Neural cell (in vitro differentiated cells): ENCODE results near the gene FAM8A1. TPM values are rescaled to one million over a fixed set of nuclear protein-coding genes. Genes with fewer than 3 reads are reported as not detected.

Experiments
- H2AFZ ChIP-seq: fragments of 200-600, 300-800 bp; sonication (generic), shearing (Covaris generic); 2 replicates; pipeline ENCODE4 v1.6.0; 2014; ENCODE audit warnings: low read depth, mild to moderate bottlenecking, antibody characterized with exemption, low read length, moderate library complexity
- H3F3A ChIP-seq: fragments of 200-600 bp; shearing (Covaris generic); 2 replicates; pipeline ENCODE4 v1.6.1; 2016; ENCODE audit warnings: mild to moderate bottlenecking, moderate library complexity, mixed read lengths, antibody characterized with exemption, low read length; ENCODE audit not compliant: insufficient read depth, poor library complexity, severe bottlenecking
- H3K27ac ChIP-seq: fragments of 200-600, 300-800 bp; sonication (generic), shearing (Covaris generic); 2 replicates; pipeline ENCODE4 v1.5.1; 2014; ENCODE audit warnings: mild to moderate bottlenecking, low read length, moderate library complexity
- H3K27me3 ChIP-seq: fragments of 300-800, 200-600 bp; sonication (generic), shearing (Covaris generic); 2 replicates; pipeline ENCODE4 v1.6.0; 2014; ENCODE audit warnings: mild to moderate bottlenecking, low read depth, low read length, moderate library complexity; ENCODE audit not compliant: insufficient read depth
- H3K36me3 ChIP-seq: fragments of 300-800, 200-600 bp; sonication (generic), shearing (Covaris generic); 2 replicates; pipeline ENCODE4 v1.5.1; 2014; ENCODE audit warnings: mild to moderate bottlenecking, antibody characterized with exemption, low read length, moderate library complexity; ENCODE audit not compliant: insufficient read depth
- H3K4me2 ChIP-seq: fragments of 300-800, 200-600 bp; sonication (generic), shearing (Covaris generic); 2 replicates; pipeline ENCODE4 v1.6.0; 2014; ENCODE audit warnings: mild to moderate bottlenecking, low read length
- H3K4me3 ChIP-seq: fragments of 300-800, 200-600 bp; sonication (generic), shearing (Covaris generic); 2 replicates; pipeline ENCODE4 v1.5.1; 2014; ENCODE audit warnings: mild to moderate bottlenecking, low read length, moderate library complexity
- H3K79me2 ChIP-seq: fragments of 200-600 bp; shearing (Covaris generic); replicated peaks from 2 replicates; pipeline ENCODE4 v1.6.0; 2014; ENCODE audit warnings: mild to moderate bottlenecking, low read length, moderate library complexity; ENCODE audit not compliant: insufficient read depth
- H3K9ac ChIP-seq: fragments of 300-800, 200-600 bp; sonication (generic), shearing (Covaris generic); 2 replicates; pipeline ENCODE4 v1.6.1; 2016; ENCODE audit warnings: mild to moderate bottlenecking, low read length, mixed read lengths
- H3K9me2 ChIP-seq: fragments of 200-600 bp; shearing (Covaris generic); 2 replicates; pipeline ENCODE4 v1.6.1; 2016; ENCODE audit warnings: mild to moderate bottlenecking, low read length, mixed read lengths; ENCODE audit not compliant: insufficient read depth
- H3K9me3 ChIP-seq: fragments of 200-600, 300-800 bp; sonication (generic), shearing (Covaris generic); 2 replicates; pipeline ENCODE4 v1.6.1; 2016; ENCODE audit warnings: mild to moderate bottlenecking, mixed run types, low read length, moderate library complexity, mixed read lengths
- H4K20me1 ChIP-seq: fragments of 200-600 bp; shearing (Covaris generic); 2 replicates; pipeline ENCODE4 v1.6.1; 2016; ENCODE audit warnings: mild to moderate bottlenecking, mixed run types; ENCODE audit not compliant: insufficient read depth
- EP300 ChIP-seq: fragments of 450-650 bp; conservative IDR thresholded peaks from 2 replicates; pipeline ENCODE4 v1.6.1; 2014; ENCODE audit warnings: antibody characterized with exemption, mild to moderate bottlenecking, moderate library complexity; ENCODE audit not compliant: poor library complexity, severe bottlenecking
- EZH2 ChIP-seq: fragments of 200-600, 300-800 bp; shearing (Covaris generic), sonication (generic); IDR thresholded peaks from 2 replicates; pipeline ENCODE4 v1.6.1; 2014; ENCODE audit warnings: antibody characterized with exemption, low read length, borderline replicate concordance, mild to moderate bottlenecking; ENCODE audit not compliant: insufficient read depth, poor library complexity, severe bottlenecking
- MXI1 ChIP-seq: fragments of 450-650 bp; conservative IDR thresholded peaks from 2 replicates; pipeline ENCODE4 v1.6.1; 2014; ENCODE audit warnings: antibody characterized with exemption, mild to moderate bottlenecking; ENCODE audit not compliant: poor library complexity, severe bottlenecking
- POLR2AphosphoS5 ChIP-seq: IDR thresholded peaks from 2 replicates; pipeline ENCODE4 v1.6.1; 2012
- RAD21 ChIP-seq: fragments of 450-650 bp; conservative IDR thresholded peaks from 2 replicates; pipeline ENCODE4 v1.6.1; 2014; ENCODE audit warnings: antibody characterized with exemption, mild to moderate bottlenecking, moderate library complexity
- SMC3 ChIP-seq: fragments of 450-650 bp; conservative IDR thresholded peaks from 2 replicates; pipeline ENCODE4 v1.6.1; 2014; ENCODE audit warnings: antibody characterized with exemption, mild to moderate bottlenecking, moderate library complexity; ENCODE audit not compliant: poor library complexity
- TAF1 ChIP-seq: IDR thresholded peaks from 2 replicates; pipeline ENCODE4 v1.6.1; 2012; ENCODE audit warnings: low read depth
- polyA plus RNA-seq: library from polyadenylated mRNA; depleted of rRNA; stranded (reverse); fragments of >200 nt; gene quantifications from 2 replicates; pipeline ENCODE4 v1.2.3, GENCODE V29; 2014
- TF ChIP-seq, protein P1 (sequence below): fragments of 450-650 bp; IDR thresholded peaks from 2 replicates; pipeline ENCODE4 v1.5.1; 2014; ENCODE audit warnings: antibody characterized with exemption, mild to moderate bottlenecking, moderate library complexity; ENCODE audit not compliant: poor library complexity, severe bottlenecking
- TF ChIP-seq, protein P2 (sequence below): IDR thresholded peaks from 2 replicates; pipeline ENCODE4 v1.6.1; 2012; ENCODE audit warnings: borderline replicate concordance

FAM8A1 gene
- polyA plus RNA-seq, 1 donor from 2014 or later = 48.0 TPM

- no peak overlapping the region for H3K4me2 ChIP-seq
- no peak overlapping the region for H3K27ac ChIP-seq
- H3K9ac ChIP-seq = no peak overlapping the region
- H3K4me3 ChIP-seq = no peak overlapping the region
- no peaks in the 10 kb centered on the region for H3K27me3 ChIP-seq
- no peaks in the 10 kb centered on the region for H3K9me3 ChIP-seq
- TF ChIP-seq, protein P1, sequence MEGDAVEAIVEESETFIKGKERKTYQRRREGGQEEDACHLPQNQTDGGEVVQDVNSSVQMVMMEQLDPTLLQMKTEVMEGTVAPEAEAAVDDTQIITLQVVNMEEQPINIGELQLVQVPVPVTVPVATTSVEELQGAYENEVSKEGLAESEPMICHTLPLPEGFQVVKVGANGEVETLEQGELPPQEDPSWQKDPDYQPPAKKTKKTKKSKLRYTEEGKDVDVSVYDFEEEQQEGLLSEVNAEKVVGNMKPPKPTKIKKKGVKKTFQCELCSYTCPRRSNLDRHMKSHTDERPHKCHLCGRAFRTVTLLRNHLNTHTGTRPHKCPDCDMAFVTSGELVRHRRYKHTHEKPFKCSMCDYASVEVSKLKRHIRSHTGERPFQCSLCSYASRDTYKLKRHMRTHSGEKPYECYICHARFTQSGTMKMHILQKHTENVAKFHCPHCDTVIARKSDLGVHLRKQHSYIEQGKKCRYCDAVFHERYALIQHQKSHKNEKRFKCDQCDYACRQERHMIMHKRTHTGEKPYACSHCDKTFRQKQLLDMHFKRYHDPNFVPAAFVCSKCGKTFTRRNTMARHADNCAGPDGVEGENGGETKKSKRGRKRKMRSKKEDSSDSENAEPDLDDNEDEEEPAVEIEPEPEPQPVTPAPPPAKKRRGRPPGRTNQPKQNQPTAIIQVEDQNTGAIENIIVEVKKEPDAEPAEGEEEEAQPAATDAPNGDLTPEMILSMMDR = no peak
- TF ChIP-seq SMC3 (no peak), EP300 (no peak), MXI1 (no peak), POLR2AphosphoS5 (no peak), RAD21 (no peak), EZH2 (no peak), TAF1 (no peak)
- TF ChIP-seq, protein P2, sequence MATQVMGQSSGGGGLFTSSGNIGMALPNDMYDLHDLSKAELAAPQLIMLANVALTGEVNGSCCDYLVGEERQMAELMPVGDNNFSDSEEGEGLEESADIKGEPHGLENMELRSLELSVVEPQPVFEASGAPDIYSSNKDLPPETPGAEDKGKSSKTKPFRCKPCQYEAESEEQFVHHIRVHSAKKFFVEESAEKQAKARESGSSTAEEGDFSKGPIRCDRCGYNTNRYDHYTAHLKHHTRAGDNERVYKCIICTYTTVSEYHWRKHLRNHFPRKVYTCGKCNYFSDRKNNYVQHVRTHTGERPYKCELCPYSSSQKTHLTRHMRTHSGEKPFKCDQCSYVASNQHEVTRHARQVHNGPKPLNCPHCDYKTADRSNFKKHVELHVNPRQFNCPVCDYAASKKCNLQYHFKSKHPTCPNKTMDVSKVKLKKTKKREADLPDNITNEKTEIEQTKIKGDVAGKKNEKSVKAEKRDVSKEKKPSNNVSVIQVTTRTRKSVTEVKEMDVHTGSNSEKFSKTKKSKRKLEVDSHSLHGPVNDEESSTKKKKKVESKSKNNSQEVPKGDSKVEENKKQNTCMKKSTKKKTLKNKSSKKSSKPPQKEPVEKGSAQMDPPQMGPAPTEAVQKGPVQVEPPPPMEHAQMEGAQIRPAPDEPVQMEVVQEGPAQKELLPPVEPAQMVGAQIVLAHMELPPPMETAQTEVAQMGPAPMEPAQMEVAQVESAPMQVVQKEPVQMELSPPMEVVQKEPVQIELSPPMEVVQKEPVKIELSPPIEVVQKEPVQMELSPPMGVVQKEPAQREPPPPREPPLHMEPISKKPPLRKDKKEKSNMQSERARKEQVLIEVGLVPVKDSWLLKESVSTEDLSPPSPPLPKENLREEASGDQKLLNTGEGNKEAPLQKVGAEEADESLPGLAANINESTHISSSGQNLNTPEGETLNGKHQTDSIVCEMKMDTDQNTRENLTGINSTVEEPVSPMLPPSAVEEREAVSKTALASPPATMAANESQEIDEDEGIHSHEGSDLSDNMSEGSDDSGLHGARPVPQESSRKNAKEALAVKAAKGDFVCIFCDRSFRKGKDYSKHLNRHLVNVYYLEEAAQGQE = no peak
- H3K9me2 ChIP-seq = no peaks in the 10 kb centered on the region
- no peaks in the 10 kb centered on the region for H4K20me1 ChIP-seq
- H3F3A ChIP-seq = no peaks in the 10 kb centered on the region
- no peak overlapping the region for H2AFZ ChIP-seq
- no peaks in the 10 kb centered on the region for H3K79me2 ChIP-seq
- H3K36me3 ChIP-seq = no peaks in the 10 kb centered on the region
Observed at GRCh38 chr6:17562636-17563035, 37.5 kb upstream of the FAM8A1 start.

- H2AFZ ChIP-seq = no peak overlapping the region
- H3F3A ChIP-seq = no peaks in the 10 kb centered on the region
- no peak overlapping the region for H3K4me2 ChIP-seq
- H3K4me3 ChIP-seq = no peak overlapping the region
- no peaks in the 10 kb centered on the region for H3K27me3 ChIP-seq
- no peaks in the 10 kb centered on the region for H3K36me3 ChIP-seq
- no peak for TF ChIP-seq TAF1
- no peak for TF ChIP-seq MXI1
- TF ChIP-seq RAD21 = no peak
- TF ChIP-seq EZH2 = no peak
- no peak for TF ChIP-seq POLR2AphosphoS5
- no peak for TF ChIP-seq EP300
- TF ChIP-seq, protein P1 = no peak
- TF ChIP-seq SMC3 = no peak
- TF ChIP-seq, protein P2 = no peak
- no peaks in the 10 kb centered on the region for H4K20me1 ChIP-seq
- no peak overlapping the region for H3K9ac ChIP-seq
- H3K79me2 ChIP-seq = no peaks in the 10 kb centered on the region
- H3K27ac ChIP-seq = no peak overlapping the region
- H3K9me2 ChIP-seq = no peaks in the 10 kb centered on the region
- no peaks in the 10 kb centered on the region for H3K9me3 ChIP-seq
Observed at GRCh38 chr6:17565399-17565798, 34.7 kb upstream of the FAM8A1 start.
